ENCODE results near the gene CD81. TPM values are rescaled to one million over a fixed set of nuclear protein-coding genes. Genes with fewer than 3 reads are reported as not detected.
"Not testable (repeated sequence)": the region's sequence is repeated elsewhere in the genome, so short reads cannot be mapped to it uniquely, and the experiment has no call there.

The CD81 gene
- total RNA-seq, 1 experiment from 2014 or later, result 296 TPM

GRCh38 chr11:2338760-2339159 lies 38.4 kb upstream of the CD81 start:
- H3K27ac ChIP-seq (ENCODE audit: low read depth, low read length); H3K36me3 ChIP-seq (ENCODE audit: control insufficient read depth in 1 of 2, insufficient read depth in 2 of 2, low read length in 2 of 2); RAD21 ChIA-PET (ENCODE audit: low non-redundant PET in 1 of 2, low total read pairs in 2 of 2, uncharacterized antibody in 2 of 2, unreplicated experiment in 2 of 2); CTCF ChIA-PET; H3K9me2 ChIP-seq (ENCODE audit: insufficient read depth); DNase-seq (ENCODE audit: low read depth, low spot score); ATAC-seq; POLR2A ChIA-PET; H2AFZ ChIP-seq (ENCODE audit: low read depth, low read length, poor library complexity, severe bottlenecking); H3K4me3 ChIP-seq (replicated peaks in 1 of 2; ENCODE audit: low read depth in 1 of 2, low read length in 2 of 2); H4K20me1 ChIP-seq (ENCODE audit: insufficient read depth); intact Hi-C loops (cut with micrococcal nuclease); H3K4me1 ChIP-seq (ENCODE audit: control insufficient read depth in 1 of 2, insufficient read depth in 2 of 2, low read length in 2 of 2); H3K79me2 ChIP-seq (ENCODE audit: insufficient read depth, low read length); H3K9me3 ChIP-seq (ENCODE audit: control insufficient read depth in 1 of 2, insufficient read depth in 1 of 2, low read depth in 1 of 2, low read length in 2 of 2); H3K4me2 ChIP-seq (ENCODE audit: low read length); H3K9ac ChIP-seq (ENCODE audit: low read length); BruUV-seq (replicated peaks): not testable (repeated sequence)
- peaks cover 13% of the 10 kb centered on the region; the same call in 1 of the 2 replicates for H3K27me3 ChIP-seq (ENCODE audit: insufficient read depth, low read length)

DNA sequence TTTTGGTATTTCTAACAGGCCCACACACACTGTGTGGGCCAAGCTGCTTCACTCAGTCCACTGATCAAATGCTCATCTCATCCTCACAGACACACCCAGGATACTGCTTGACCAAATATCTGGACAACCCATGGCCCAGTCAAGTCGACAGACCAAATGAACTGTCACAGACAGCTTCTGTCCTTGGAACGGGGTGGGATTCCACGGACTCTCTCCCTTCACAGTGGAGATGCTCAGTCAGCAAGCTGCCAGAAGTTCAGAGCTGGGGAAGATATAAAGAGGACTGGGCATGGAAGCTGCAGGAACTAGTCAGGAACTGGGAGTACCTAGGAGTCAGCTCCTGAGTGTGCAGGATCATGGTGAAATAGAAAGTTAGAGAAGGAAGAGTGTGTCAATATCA lies 34.6 kb upstream of the CD81 start:
- Histone ChIP-seq H3K9ac (ENCODE audit: low read length) (no peak overlapping the region), H3K36me3 (ENCODE audit: control insufficient read depth in 1 of 2, insufficient read depth in 2 of 2, low read length in 2 of 2) (no peaks in the 10 kb centered on the region), H4K20me1 (ENCODE audit: insufficient read depth) (no peaks in the 10 kb centered on the region), H3K9me2 (ENCODE audit: insufficient read depth) (no peaks in the 10 kb centered on the region), H2AFZ (ENCODE audit: low read depth, low read length, poor library complexity, severe bottlenecking) (no peak overlapping the region), H3K9me3 (ENCODE audit: control insufficient read depth in 1 of 2, insufficient read depth in 1 of 2, low read depth in 1 of 2, low read length in 2 of 2) (no peaks in the 10 kb centered on the region), H3K4me1 (ENCODE audit: control insufficient read depth in 1 of 2, insufficient read depth in 2 of 2, low read length in 2 of 2) (no peaks in the 10 kb centered on the region), H3K4me3 (replicated peaks in 1 of 2; ENCODE audit: low read depth in 1 of 2, low read length in 2 of 2) (no peak overlapping the region), H3K79me2 (ENCODE audit: insufficient read depth, low read length) (no peaks in the 10 kb centered on the region), H3K27me3 (ENCODE audit: insufficient read depth, low read length) (peaks cover 10% of the 10 kb centered on the region; the same call in 1 of the 2 replicates), H3K4me2 (ENCODE audit: low read length) (no peak overlapping the region), H3K27ac (ENCODE audit: low read depth, low read length) (no peak overlapping the region)
- no TSS peak for BruUV-seq (replicated peaks)
- TF ChIP-seq EZH2 (IDR thresholded peaks at IDR 0.05), result no peak
- TF ChIP-seq SIN3A (IDR thresholded peaks at IDR 0.05; ENCODE audit: low read depth), result no peak
- TF ChIP-seq, protein P1, sequence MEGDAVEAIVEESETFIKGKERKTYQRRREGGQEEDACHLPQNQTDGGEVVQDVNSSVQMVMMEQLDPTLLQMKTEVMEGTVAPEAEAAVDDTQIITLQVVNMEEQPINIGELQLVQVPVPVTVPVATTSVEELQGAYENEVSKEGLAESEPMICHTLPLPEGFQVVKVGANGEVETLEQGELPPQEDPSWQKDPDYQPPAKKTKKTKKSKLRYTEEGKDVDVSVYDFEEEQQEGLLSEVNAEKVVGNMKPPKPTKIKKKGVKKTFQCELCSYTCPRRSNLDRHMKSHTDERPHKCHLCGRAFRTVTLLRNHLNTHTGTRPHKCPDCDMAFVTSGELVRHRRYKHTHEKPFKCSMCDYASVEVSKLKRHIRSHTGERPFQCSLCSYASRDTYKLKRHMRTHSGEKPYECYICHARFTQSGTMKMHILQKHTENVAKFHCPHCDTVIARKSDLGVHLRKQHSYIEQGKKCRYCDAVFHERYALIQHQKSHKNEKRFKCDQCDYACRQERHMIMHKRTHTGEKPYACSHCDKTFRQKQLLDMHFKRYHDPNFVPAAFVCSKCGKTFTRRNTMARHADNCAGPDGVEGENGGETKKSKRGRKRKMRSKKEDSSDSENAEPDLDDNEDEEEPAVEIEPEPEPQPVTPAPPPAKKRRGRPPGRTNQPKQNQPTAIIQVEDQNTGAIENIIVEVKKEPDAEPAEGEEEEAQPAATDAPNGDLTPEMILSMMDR (IDR thresholded peaks at IDR 0.05 in 2 of 3, conservative IDR thresholded peaks at IDR 0.05 in 1 of 3; ENCODE audit: borderline replicate concordance in 1 of 3, insufficient read depth in 1 of 3, low read depth in 2 of 3, low read length in 2 of 3), result no peak
- no peak for TF ChIP-seq ATF3 (IDR thresholded peaks at IDR 0.05)
- TF ChIP-seq ELF1 (IDR thresholded peaks at IDR 0.05; ENCODE audit: borderline replicate concordance, low read depth), result no peak
- no peak for TF ChIP-seq EGR1 (IDR thresholded peaks at IDR 0.05; ENCODE audit: low read depth)
- TF ChIP-seq CEBPB (IDR thresholded peaks at IDR 0.05; ENCODE audit: low read depth), result no peak
- TF ChIP-seq, protein P2, sequence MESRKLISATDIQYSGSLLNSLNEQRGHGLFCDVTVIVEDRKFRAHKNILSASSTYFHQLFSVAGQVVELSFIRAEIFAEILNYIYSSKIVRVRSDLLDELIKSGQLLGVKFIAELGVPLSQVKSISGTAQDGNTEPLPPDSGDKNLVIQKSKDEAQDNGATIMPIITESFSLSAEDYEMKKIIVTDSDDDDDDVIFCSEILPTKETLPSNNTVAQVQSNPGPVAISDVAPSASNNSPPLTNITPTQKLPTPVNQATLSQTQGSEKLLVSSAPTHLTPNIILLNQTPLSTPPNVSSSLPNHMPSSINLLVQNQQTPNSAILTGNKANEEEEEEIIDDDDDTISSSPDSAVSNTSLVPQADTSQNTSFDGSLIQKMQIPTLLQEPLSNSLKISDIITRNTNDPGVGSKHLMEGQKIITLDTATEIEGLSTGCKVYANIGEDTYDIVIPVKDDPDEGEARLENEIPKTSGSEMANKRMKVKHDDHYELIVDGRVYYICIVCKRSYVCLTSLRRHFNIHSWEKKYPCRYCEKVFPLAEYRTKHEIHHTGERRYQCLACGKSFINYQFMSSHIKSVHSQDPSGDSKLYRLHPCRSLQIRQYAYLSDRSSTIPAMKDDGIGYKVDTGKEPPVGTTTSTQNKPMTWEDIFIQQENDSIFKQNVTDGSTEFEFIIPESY (IDR thresholded peaks at IDR 0.05; ENCODE audit: extremely low read depth, insufficient replicate concordance, low read length), result no peak
- no peak for TF ChIP-seq RAD21 (IDR thresholded peaks at IDR 0.05; ENCODE audit: low read depth)
- TF ChIP-seq POLR2AphosphoS5 (IDR thresholded peaks at IDR 0.05; ENCODE audit: low read depth, low read length), result no peak
- TF ChIP-seq SP1 (IDR thresholded peaks at IDR 0.05; ENCODE audit: low read depth), result no peak
- no peak for TF ChIP-seq SRF (IDR thresholded peaks at IDR 0.05; ENCODE audit: low read depth)
- no peak for TF ChIP-seq YY1 (IDR thresholded peaks at IDR 0.05; ENCODE audit: extremely low read depth, insufficient replicate concordance, low read depth, low read length)
- no peak for TF ChIP-seq FOSL1 (IDR thresholded peaks at IDR 0.05; ENCODE audit: low read depth)
- TF ChIP-seq, protein P3, sequence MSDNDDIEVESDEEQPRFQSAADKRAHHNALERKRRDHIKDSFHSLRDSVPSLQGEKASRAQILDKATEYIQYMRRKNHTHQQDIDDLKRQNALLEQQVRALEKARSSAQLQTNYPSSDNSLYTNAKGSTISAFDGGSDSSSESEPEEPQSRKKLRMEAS (IDR thresholded peaks at IDR 0.05), result no peak
- TF ChIP-seq POLR2A (IDR thresholded peaks at IDR 0.05; ENCODE audit: borderline replicate concordance, extremely low read depth, insufficient read depth, insufficient read length), result no peak
- TF ChIP-seq ZFX (IDR thresholded peaks at IDR 0.05), result no peak
- TF ChIP-seq CBX3 (IDR thresholded peaks at IDR 0.05; ENCODE audit: low read depth), result no peak
- TF ChIP-seq EZH2phosphoT487 (IDR thresholded peaks at IDR 0.05; ENCODE audit: borderline replicate concordance), result no peak
- DNase-seq (ENCODE audit: low read depth, low spot score) (no peak), ATAC-seq (no peak)
- RAD21 ChIA-PET (ENCODE audit: low non-redundant PET in 1 of 2, low total read pairs in 2 of 2, uncharacterized antibody in 2 of 2, unreplicated experiment in 2 of 2), result no interaction called here
- intact Hi-C loops (cut with micrococcal nuclease), result no loop called here
- POLR2A ChIA-PET, result interaction anchor here (0.5 kb wide), 1 partner anchor 559 kb away, joined by 5 read pairs; a partner anchor contains a TSS
- CTCF ChIA-PET, result no interaction called here

Data from HCT116 (cell line).